GM18909 (cell line): ENCODE measurements around the gene MYO7A.
"Not testable (repeated sequence)": the region's sequence is repeated elsewhere in the genome, so short reads cannot be mapped to it uniquely, and the experiment has no call there.

Experiments
- ATAC-seq: cut with Tn5 transposase; IDR thresholded peaks from one replicate; pipeline ENCODE4 v1.9.1; 2021; ENCODE audit warnings: mild to moderate bottlenecking; ENCODE audit not compliant: unreplicated experiment, poor library complexity

MYO7A gene

GRCh38 chr11:77092382-77092781, 35.7 kb upstream of the MYO7A start:
- no peak for ATAC-seq

GRCh38 chr11:77093056-77093891, 34.8 kb upstream of the MYO7A start:
- no peak for ATAC-seq

- ATAC-seq = no peak
Observed at GRCh38 chr11:77093987-77094840, 33.8 kb upstream of the MYO7A start.

GRCh38 chr11:77094841-77095365, 33.1 kb upstream of the MYO7A start:
- no peak for ATAC-seq

- no peak for ATAC-seq
Observed at GRCh38 chr11:77095551-77096490, 32.2 kb upstream of the MYO7A start.

GRCh38 chr11:77096591-77097019, 31.4 kb upstream of the MYO7A start:
- no peak for ATAC-seq

- ATAC-seq = not testable (repeated sequence)
Observed at GRCh38 chr11:77097180-77097579, 30.9 kb upstream of the MYO7A start.

GRCh38 chr11:77100166-77101042, 27.6 kb upstream of the MYO7A start:
- ATAC-seq = no peak

- no peak for ATAC-seq
Observed at GRCh38 chr11:77101043-77101537, 27.0 kb upstream of the MYO7A start.

GRCh38 chr11:77102246-77103210, 25.5 kb upstream of the MYO7A start, which contains the start of gene OMP:
Gene OMP, plus strand, starts transcription at chr11:77102840. Its CDS starts 0 bp downstream, at chr11:77102840.
- no peak for ATAC-seq

GRCh38 chr11:77103319-77103718, 24.7 kb upstream of the MYO7A start:
- no peak for ATAC-seq

- no peak for ATAC-seq
Observed at GRCh38 chr11:77104727-77105126, 23.3 kb upstream of the MYO7A start.

GRCh38 chr11:77106321-77106720, 21.7 kb upstream of the MYO7A start:
- ATAC-seq = no peak

- no peak for ATAC-seq
Observed at GRCh38 chr11:77106759-77107158, 21.3 kb upstream of the MYO7A start.

- no peak for ATAC-seq
Observed at GRCh38 chr11:77107950-77108349, 20.1 kb upstream of the MYO7A start.

- ATAC-seq = no peak
Observed at GRCh38 chr11:77108436-77108835, 19.6 kb upstream of the MYO7A start.

- no peak for ATAC-seq
Observed at GRCh38 chr11:77109236-77110019, 18.6 kb upstream of the MYO7A start.
